Measurements from ENCODE around the gene GALNT10.

The GALNT10 gene

GRCh38 chr5:154460172-154460571 lies 269.6 kb downstream of the GALNT10 start:
- Mint-ChIP-seq H3K27ac (no peak overlapping the region), H3K27me3 (ENCODE audit: low read depth) (peaks cover 11% of the 10 kb centered on the region), H3K36me3 (ENCODE audit: low read depth) (peaks cover 41% of the 10 kb centered on the region), H3K4me3 (no peak overlapping the region), H3K9me3 (no peaks in the 10 kb centered on the region), H3K4me1 (no peaks in the 10 kb centered on the region)
- TF ChIP-seq CTCF (IDR thresholded peaks at IDR 0.05; ENCODE audit: unreplicated experiment in 3 of 3): no peak

GRCh38 chr5:154461531-154461930 lies 271.0 kb downstream of the GALNT10 start:
- no peak overlapping the region for H3K4me3 Mint-ChIP-seq
- H3K36me3 Mint-ChIP-seq (ENCODE audit: low read depth): peaks cover 29% of the 10 kb centered on the region
- H3K9me3 Mint-ChIP-seq: no peaks in the 10 kb centered on the region
- no peak overlapping the region for H3K27ac Mint-ChIP-seq
- peak in 2 of 3 experiments; percentile 17 for TF ChIP-seq CTCF (IDR thresholded peaks at IDR 0.05; ENCODE audit: unreplicated experiment in 3 of 3)
- H3K4me1 Mint-ChIP-seq: no peaks in the 10 kb centered on the region
- H3K27me3 Mint-ChIP-seq (ENCODE audit: low read depth): peaks cover 23% of the 10 kb centered on the region

- H3K4me3 Mint-ChIP-seq: no peak overlapping the region
- no peak for TF ChIP-seq CTCF (IDR thresholded peaks at IDR 0.05; ENCODE audit: unreplicated experiment in 3 of 3)
- no peaks in the 10 kb centered on the region for H3K4me1 Mint-ChIP-seq
Observed at GRCh38 chr5:154464438-154464837, 273.9 kb downstream of the GALNT10 start.

GRCh38 chr5:154465169-154465568 lies 274.6 kb downstream of the GALNT10 start:
- no peak for TF ChIP-seq CTCF (IDR thresholded peaks at IDR 0.05; ENCODE audit: unreplicated experiment in 3 of 3)

More at GRCh38 chr5:154464438-154464837, 273.9 kb downstream of the GALNT10 start:
- Mint-ChIP-seq H3K27ac (no peak overlapping the region), H3K27me3 (ENCODE audit: low read depth) (peaks cover 52% of the 10 kb centered on the region), H3K9me3 (no peaks in the 10 kb centered on the region), H3K36me3 (ENCODE audit: low read depth) (peaks cover 9% of the 10 kb centered on the region)

GRCh38 chr5:154466147-154466546 lies 275.6 kb downstream of the GALNT10 start:
- Mint-ChIP-seq H3K36me3 (ENCODE audit: low read depth) (no peaks in the 10 kb centered on the region), H3K27me3 (ENCODE audit: low read depth) (peaks cover 68% of the 10 kb centered on the region), H3K9me3 (no peaks in the 10 kb centered on the region), H3K4me1 (no peaks in the 10 kb centered on the region), H3K4me3 (no peak overlapping the region), H3K27ac (no peak overlapping the region)
- TF ChIP-seq CTCF (IDR thresholded peaks at IDR 0.05; ENCODE audit: unreplicated experiment in 3 of 3): no peak

More at GRCh38 chr5:154465169-154465568, 274.6 kb downstream of the GALNT10 start:
- Mint-ChIP-seq H3K9me3 (no peaks in the 10 kb centered on the region), H3K4me1 (no peaks in the 10 kb centered on the region), H3K4me3 (no peak overlapping the region), H3K36me3 (ENCODE audit: low read depth) (peaks cover 7% of the 10 kb centered on the region), H3K27ac (no peak overlapping the region), H3K27me3 (ENCODE audit: low read depth) (peaks cover 58% of the 10 kb centered on the region)

GRCh38 chr5:154466671-154467070 lies 276.1 kb downstream of the GALNT10 start:
- no peaks in the 10 kb centered on the region for H3K36me3 Mint-ChIP-seq (ENCODE audit: low read depth)
- TF ChIP-seq CTCF (IDR thresholded peaks at IDR 0.05; ENCODE audit: unreplicated experiment in 3 of 3): no peak
- no peaks in the 10 kb centered on the region for H3K9me3 Mint-ChIP-seq
- no peaks in the 10 kb centered on the region for H3K4me1 Mint-ChIP-seq
- H3K4me3 Mint-ChIP-seq: no peak overlapping the region
- no peak overlapping the region for H3K27ac Mint-ChIP-seq
- H3K27me3 Mint-ChIP-seq (ENCODE audit: low read depth): peaks cover 73% of the 10 kb centered on the region
